ENCODE results near the gene TMCO4. TPM values are rescaled to one million over a fixed set of nuclear protein-coding genes. Genes with fewer than 3 reads are reported as not detected.
A peak's percentile ranks its signal among the peaks of the same experiment; 100 is the strongest.
"Not testable (repeated sequence)": the region's sequence is repeated elsewhere in the genome, so short reads cannot be mapped to it uniquely, and the experiment has no call there.

Gene TMCO4
- total RNA-seq (2021) (4.3 and 6.3 TPM in 2 replicates), Bru-seq, nascent RNA (percentile 43 among the genes with signal in this experiment), BruChase-seq, experiment 1, labeled RNA remaining after a 2-hour chase (percentile 44 among the genes with signal in this experiment), BruChase-seq, experiment 2, labeled RNA remaining after a 6-hour chase (percentile 46 among the genes with signal in this experiment)
- long read RNA-seq, partial matches to known transcripts = 0 of 7 reads
- long read RNA-seq, other reads (novel, unspliced or antisense) = 7 of 7 reads

- peak within 1 kb of the TSS; percentile 73 for H3K27ac ChIP-seq (ENCODE audit: low read depth, low read length, poor library complexity, severe bottlenecking)
- no peaks in the 10 kb centered on the region for H3K9me3 ChIP-seq (ENCODE audit: low read depth, low read length, poor library complexity, severe bottlenecking)
- intact Hi-C loops (cut with micrococcal nuclease; ENCODE audit: unreplicated experiment) = loop anchor here (5.0 kb wide), 1 partner anchor 37 kb away; no protein-coding TSS in a partner anchor
- TF ChIP-seq EZH2 (IDR thresholded peaks at IDR 0.05; ENCODE audit: borderline replicate concordance, low read depth, low read length, poor library complexity, severe bottlenecking) = no peak
- TF ChIP-seq CTCF (conservative IDR thresholded peaks at IDR 0.05; ENCODE audit: low read depth, low read length) = no peak
- BruUV-seq (replicated peaks) = no TSS peak
- peak; percentile 41 for DNase-seq (ENCODE audit: low spot score)
- peak within 1 kb of the TSS; percentile 52 for H3K4me3 ChIP-seq (ENCODE audit: low read depth, low read length, poor library complexity, severe bottlenecking)
- H3K4me1 ChIP-seq (ENCODE audit: insufficient read depth, low read length, poor library complexity, severe bottlenecking) = peaks cover 10% of the 10 kb centered on the region
- ChIA-PET CTCF (no interaction called here), POLR2A (ENCODE audit: low non-redundant PET) (no interaction called here)
- H3K36me3 ChIP-seq (ENCODE audit: insufficient read depth, low read length, poor library complexity, severe bottlenecking) = no peaks in the 10 kb centered on the region
- H3K27me3 ChIP-seq (replicated peaks; ENCODE audit: insufficient read depth, low read depth, low read length, poor library complexity) = no peaks in the 10 kb centered on the region
Observed at GRCh38 chr1:19799230-19800075, at the start of gene TMCO4. TMCO4 (minus strand) TSS chr1:19799916; CDS start chr1:19780758, 19,158 bp downstream.

GRCh38 chr1:19849307-19849706, 49.6 kb upstream of the TMCO4 start:
- DNase-seq (ENCODE audit: low spot score); H3K27me3 ChIP-seq (replicated peaks; ENCODE audit: insufficient read depth, low read depth, low read length, poor library complexity); H3K9me3 ChIP-seq (ENCODE audit: low read depth, low read length, poor library complexity, severe bottlenecking); H3K4me3 ChIP-seq (ENCODE audit: low read depth, low read length, poor library complexity, severe bottlenecking); CTCF ChIA-PET; H3K36me3 ChIP-seq (ENCODE audit: insufficient read depth, low read length, poor library complexity, severe bottlenecking); intact Hi-C loops (cut with micrococcal nuclease; ENCODE audit: unreplicated experiment); POLR2A ChIA-PET (ENCODE audit: low non-redundant PET); H3K4me1 ChIP-seq (ENCODE audit: insufficient read depth, low read length, poor library complexity, severe bottlenecking); BruUV-seq (replicated peaks); H3K27ac ChIP-seq (ENCODE audit: low read depth, low read length, poor library complexity, severe bottlenecking): not testable (repeated sequence)

GRCh38 chr1:19847334-19847733, 47.6 kb upstream of the TMCO4 start:
- H3K27ac ChIP-seq (ENCODE audit: low read depth, low read length, poor library complexity, severe bottlenecking); DNase-seq (ENCODE audit: low spot score); H3K9me3 ChIP-seq (ENCODE audit: low read depth, low read length, poor library complexity, severe bottlenecking); BruUV-seq (replicated peaks); H3K4me1 ChIP-seq (ENCODE audit: insufficient read depth, low read length, poor library complexity, severe bottlenecking); POLR2A ChIA-PET (ENCODE audit: low non-redundant PET); intact Hi-C loops (cut with micrococcal nuclease; ENCODE audit: unreplicated experiment); CTCF ChIA-PET; H3K36me3 ChIP-seq (ENCODE audit: insufficient read depth, low read length, poor library complexity, severe bottlenecking); H3K4me3 ChIP-seq (ENCODE audit: low read depth, low read length, poor library complexity, severe bottlenecking); H3K27me3 ChIP-seq (replicated peaks; ENCODE audit: insufficient read depth, low read depth, low read length, poor library complexity): not testable (repeated sequence)

- no peak overlapping the region for H3K4me3 ChIP-seq (ENCODE audit: low read depth, low read length, poor library complexity, severe bottlenecking)
- H3K27ac ChIP-seq (ENCODE audit: low read depth, low read length, poor library complexity, severe bottlenecking) = no peak overlapping the region
- no TSS peak for BruUV-seq (replicated peaks)
- intact Hi-C loops (cut with micrococcal nuclease; ENCODE audit: unreplicated experiment) = no loop called here
- TF ChIP-seq CTCF (conservative IDR thresholded peaks at IDR 0.05; ENCODE audit: low read depth, low read length) (no peak), EZH2 (IDR thresholded peaks at IDR 0.05; ENCODE audit: borderline replicate concordance, low read depth, low read length, poor library complexity, severe bottlenecking) (no peak)
- H3K4me1 ChIP-seq (ENCODE audit: insufficient read depth, low read length, poor library complexity, severe bottlenecking) = no peaks in the 10 kb centered on the region
- POLR2A ChIA-PET (ENCODE audit: low non-redundant PET) = no interaction called here
- DNase-seq (ENCODE audit: low spot score) = no peak
- H3K27me3 ChIP-seq (replicated peaks; ENCODE audit: insufficient read depth, low read depth, low read length, poor library complexity) = no peaks in the 10 kb centered on the region
- CTCF ChIA-PET = no interaction called here
- no peaks in the 10 kb centered on the region for H3K9me3 ChIP-seq (ENCODE audit: low read depth, low read length, poor library complexity, severe bottlenecking)
- H3K36me3 ChIP-seq (ENCODE audit: insufficient read depth, low read length, poor library complexity, severe bottlenecking) = no peaks in the 10 kb centered on the region
Observed at GRCh38 chr1:19846338-19846737, 46.6 kb upstream of the TMCO4 start.

Data from A673 (cell line).